ENCODE data around the gene LAMC3.
A peak's percentile ranks its signal among the peaks of the same experiment; 100 is the strongest.

LAMC3 gene

GRCh38 chr9:131087354-131087893 lies 78.5 kb downstream of the LAMC3 start:
- Mint-ChIP-seq H3K36me3 (ENCODE audit: insufficient read depth) (no peaks in the 10 kb centered on the region), H3K4me1 (ENCODE audit: low read depth in 2 of 2) (no peaks in the 10 kb centered on the region), H3K4me3 (no peak overlapping the region), H3K9me3 (no peaks in the 10 kb centered on the region), H3K27me3 (peaks cover 7 to 28% of the 10 kb centered on the region in 2 donors), H3K27ac (no peak overlapping the region)
- ATAC-seq (replicated peaks) (no peak), DNase-seq (no peak)

DNA sequence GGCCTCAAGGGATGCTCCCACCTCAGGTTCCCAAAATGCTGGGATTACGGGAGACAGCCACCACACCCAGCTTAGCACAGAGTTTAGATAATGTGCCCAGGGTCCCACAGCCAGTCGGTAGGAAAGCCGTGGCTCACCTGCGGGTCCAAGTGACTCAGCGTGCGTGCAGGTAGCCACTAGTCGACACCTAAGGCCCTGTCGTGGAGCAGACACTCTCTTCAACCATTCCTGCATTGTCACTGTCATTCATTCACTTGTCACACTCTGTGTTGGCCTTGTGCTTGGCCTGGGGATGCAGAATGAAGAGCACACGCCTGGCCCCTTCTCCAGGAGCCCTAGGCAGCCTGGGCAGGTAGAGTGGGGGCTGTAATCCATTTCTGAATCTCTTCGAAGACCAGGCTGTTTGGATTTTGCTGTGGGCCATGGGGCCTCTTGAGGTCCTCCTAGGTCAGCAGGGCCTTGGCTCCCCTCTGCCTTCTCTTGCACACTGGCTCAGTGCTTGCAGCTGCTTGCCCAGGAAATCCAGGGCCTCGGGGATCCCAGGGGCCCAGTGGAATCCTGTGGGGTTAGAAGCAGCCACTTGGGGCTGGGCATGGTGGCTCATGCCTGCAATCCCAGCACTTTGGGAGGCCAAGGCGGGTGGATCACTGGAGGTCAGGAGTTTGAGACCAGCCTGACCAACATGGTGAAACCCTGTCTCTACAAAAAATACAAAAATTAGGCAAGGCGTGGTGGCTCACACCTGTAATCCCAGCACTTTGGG lies 81.2 kb downstream of the LAMC3 start:
- H3K36me3 Mint-ChIP-seq (ENCODE audit: insufficient read depth) = no peaks in the 10 kb centered on the region
- no peaks in the 10 kb centered on the region for H3K4me1 Mint-ChIP-seq (ENCODE audit: low read depth in 2 of 2)
- no peaks in the 10 kb centered on the region for H3K9me3 Mint-ChIP-seq
- no peak for DNase-seq
- ATAC-seq (replicated peaks) = no peak
- no peak overlapping the region for H3K4me3 Mint-ChIP-seq
- H3K27ac Mint-ChIP-seq = no peak overlapping the region
- peaks cover 20 to 48% of the 10 kb centered on the region in 2 donors for H3K27me3 Mint-ChIP-seq

GRCh38 chr9:131091352-131091992 lies 82.5 kb downstream of the LAMC3 start:
- DNase-seq = no peak
- ATAC-seq (replicated peaks) = no peak
- Mint-ChIP-seq H3K4me1 (ENCODE audit: low read depth in 2 of 2) (peaks cover 4% of the 10 kb centered on the region in 2 donors), H3K36me3 (ENCODE audit: insufficient read depth) (no peaks in the 10 kb centered on the region), H3K9me3 (no peaks in the 10 kb centered on the region), H3K27ac (no peak overlapping the region), H3K27me3 (peaks cover 24 to 52% of the 10 kb centered on the region in 2 donors), H3K4me3 (no peak overlapping the region)

DNA sequence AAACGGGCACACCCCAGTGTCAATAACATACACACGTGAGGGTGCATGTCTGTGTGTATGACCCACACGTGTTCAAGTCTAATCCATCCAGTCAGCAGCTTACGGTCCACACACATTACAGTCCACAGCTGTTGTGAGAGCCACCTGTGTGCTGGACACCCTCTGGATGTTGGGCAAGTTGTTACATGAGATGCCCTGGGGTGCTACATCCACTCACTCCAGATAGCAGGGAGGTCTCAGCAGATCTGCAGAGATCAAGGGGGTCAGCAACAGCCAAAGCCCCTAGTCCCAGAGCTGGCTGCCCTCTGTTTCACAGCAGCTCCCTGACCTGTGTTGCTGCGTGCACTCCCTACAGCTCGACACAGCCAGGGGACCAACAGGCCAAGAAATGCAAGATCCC lies 83.1 kb downstream of the LAMC3 start:
- ATAC-seq (replicated peaks) (no peak), DNase-seq (no peak)
- no peak overlapping the region for H3K4me3 Mint-ChIP-seq
- peaks cover 4% of the 10 kb centered on the region in 2 donors for H3K4me1 Mint-ChIP-seq (ENCODE audit: low read depth in 2 of 2)
- H3K36me3 Mint-ChIP-seq (ENCODE audit: insufficient read depth) = no peaks in the 10 kb centered on the region
- H3K27me3 Mint-ChIP-seq = peaks cover 26 to 53% of the 10 kb centered on the region in 2 donors
- no peaks in the 10 kb centered on the region for H3K9me3 Mint-ChIP-seq
- no peak overlapping the region for H3K27ac Mint-ChIP-seq

DNA sequence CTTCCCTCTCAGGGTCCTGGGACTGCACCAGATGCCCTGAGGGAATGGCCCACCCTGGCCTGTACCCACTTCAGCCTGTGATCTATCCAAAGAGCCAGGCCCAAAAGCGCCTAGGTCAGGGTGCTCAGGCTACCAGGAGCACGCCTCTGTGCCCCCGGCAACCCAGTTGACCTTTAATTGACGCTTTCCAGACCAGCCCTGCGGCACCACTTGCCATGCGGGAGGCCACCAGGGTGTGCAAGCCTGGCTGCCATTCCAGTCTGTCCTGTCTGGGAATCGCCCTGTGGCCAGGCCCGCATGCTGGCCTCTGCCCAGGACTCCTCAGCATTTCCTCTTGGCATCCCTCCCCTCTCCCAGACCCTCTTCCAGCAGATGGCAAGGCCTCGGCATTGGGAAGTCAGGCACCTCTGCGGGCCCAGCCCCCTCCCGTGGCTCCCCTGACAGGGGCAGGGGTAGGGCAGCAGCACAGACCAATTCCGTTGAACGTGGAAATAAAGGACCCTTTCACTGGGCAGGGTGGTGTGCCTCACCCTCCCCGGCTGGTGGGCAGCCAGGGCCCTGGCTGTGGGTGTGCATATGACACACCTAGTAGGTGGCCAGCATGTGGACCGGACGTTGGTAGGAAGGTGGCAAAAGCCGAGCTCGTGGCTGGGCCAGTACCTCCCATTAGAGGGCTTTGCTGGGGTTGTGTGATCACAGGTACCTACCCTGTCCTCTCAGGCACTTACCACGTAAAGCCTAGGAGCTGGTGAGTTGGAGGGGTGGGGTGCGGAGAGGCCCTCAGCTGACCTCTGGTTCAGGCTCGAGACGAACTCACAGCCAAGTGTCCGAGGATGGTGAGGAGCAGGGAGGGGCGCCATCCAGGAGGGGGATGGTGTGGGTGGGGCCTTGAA lies 83.8 kb downstream of the LAMC3 start:
- no peak for ATAC-seq (replicated peaks)
- Mint-ChIP-seq H3K4me1 (ENCODE audit: low read depth in 2 of 2) (peaks cover 4% of the 10 kb centered on the region in 2 donors), H3K36me3 (ENCODE audit: insufficient read depth) (no peaks in the 10 kb centered on the region), H3K9me3 (no peaks in the 10 kb centered on the region), H3K4me3 (no peak overlapping the region), H3K27me3 (peaks cover 33 to 53% of the 10 kb centered on the region in 2 donors), H3K27ac (no peak overlapping the region)
- DNase-seq = no peak

DNA sequence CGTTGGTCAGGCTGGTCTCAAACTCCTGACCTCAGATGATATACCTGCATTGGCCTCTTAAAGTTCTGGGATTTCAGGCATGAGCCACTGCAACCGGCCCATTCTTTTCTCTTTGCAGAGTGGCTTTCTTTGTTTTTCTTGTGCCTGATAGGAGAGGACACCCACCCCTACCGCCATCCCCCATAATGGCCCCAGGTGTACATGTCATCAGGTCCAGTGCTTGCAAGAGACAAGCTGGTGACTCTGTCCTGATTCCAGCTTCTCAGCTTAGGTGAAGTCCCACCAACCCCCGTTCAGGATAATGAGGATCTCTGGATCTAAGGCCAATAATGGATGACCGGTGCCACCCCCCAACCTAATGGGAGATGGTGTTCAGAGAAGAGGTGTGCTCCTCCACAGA lies 85.0 kb downstream of the LAMC3 start:
- peaks cover 33 to 60% of the 10 kb centered on the region in 2 donors for H3K27me3 Mint-ChIP-seq
- ATAC-seq (replicated peaks) = no peak
- DNase-seq = no peak
- no peak overlapping the region for H3K27ac Mint-ChIP-seq
- H3K4me1 Mint-ChIP-seq (ENCODE audit: low read depth in 2 of 2) = peaks cover 4% of the 10 kb centered on the region in 2 donors
- no peaks in the 10 kb centered on the region for H3K36me3 Mint-ChIP-seq (ENCODE audit: insufficient read depth)
- H3K9me3 Mint-ChIP-seq = no peaks in the 10 kb centered on the region
- H3K4me3 Mint-ChIP-seq = no peak overlapping the region

DNA sequence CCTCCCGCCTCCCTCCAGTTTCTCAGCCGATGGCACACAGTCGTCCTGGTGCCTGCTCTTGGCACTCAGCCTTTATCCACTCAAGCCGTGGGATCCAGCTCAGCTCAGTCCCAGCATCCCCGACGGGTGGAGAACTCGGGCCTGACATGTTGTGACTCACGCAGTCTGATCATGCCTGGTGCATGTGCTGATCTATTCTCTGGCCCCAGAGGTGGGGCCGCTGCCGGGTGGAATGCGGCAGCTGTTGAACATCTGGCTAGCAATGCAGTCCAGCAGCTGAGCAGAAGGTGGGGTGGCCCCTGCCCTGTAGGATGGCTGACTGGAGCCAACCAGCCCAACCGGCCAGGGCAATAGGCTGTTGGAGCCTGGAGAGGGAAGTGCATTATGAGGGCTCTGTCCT lies 85.6 kb downstream of the LAMC3 start:
- Mint-ChIP-seq H3K27me3 (peaks cover 33 to 62% of the 10 kb centered on the region in 2 donors), H3K4me1 (ENCODE audit: low read depth in 2 of 2) (peaks cover 4% of the 10 kb centered on the region in 2 donors), H3K4me3 (no peak overlapping the region), H3K9me3 (no peaks in the 10 kb centered on the region), H3K27ac (no peak overlapping the region), H3K36me3 (ENCODE audit: insufficient read depth) (no peaks in the 10 kb centered on the region)
- no peak for DNase-seq
- no peak for ATAC-seq (replicated peaks)

DNA sequence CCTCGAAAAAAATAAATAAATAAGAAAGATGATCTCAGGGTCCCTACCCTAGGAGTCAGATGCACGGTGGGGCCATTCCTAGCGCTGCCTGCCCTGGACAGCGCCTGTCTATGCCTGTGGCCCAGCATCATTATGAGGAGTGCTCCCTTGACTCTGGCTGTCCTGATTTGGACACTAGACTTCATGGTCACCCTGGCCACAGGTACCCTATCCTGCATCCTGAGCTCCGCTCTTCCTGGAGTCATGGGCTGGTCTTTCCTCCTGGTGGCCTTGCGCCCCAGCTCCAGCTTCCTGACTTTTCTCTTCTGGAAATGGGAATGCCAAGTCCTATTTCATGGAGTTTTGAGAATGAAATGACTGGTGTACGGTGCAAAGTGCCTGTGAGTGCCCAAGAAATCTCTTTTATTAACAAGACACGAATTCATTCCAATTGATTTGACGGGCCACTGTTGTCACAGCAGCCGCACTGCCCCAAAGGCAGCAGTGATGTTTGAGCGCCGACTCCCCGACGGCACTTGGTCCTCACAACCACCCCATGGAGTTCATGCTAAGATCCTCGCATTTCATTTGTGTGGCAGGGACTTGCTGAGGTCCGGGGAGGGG lies 86.8 kb downstream of the LAMC3 start:
- H3K4me1 Mint-ChIP-seq (ENCODE audit: low read depth in 2 of 2) = peaks cover 4 to 7% of the 10 kb centered on the region in 2 donors
- no peak overlapping the region for H3K27ac Mint-ChIP-seq
- peaks cover 33 to 68% of the 10 kb centered on the region in 2 donors for H3K27me3 Mint-ChIP-seq
- H3K36me3 Mint-ChIP-seq (ENCODE audit: insufficient read depth) = no peaks in the 10 kb centered on the region
- ATAC-seq (replicated peaks) (no peak), DNase-seq (no peak)
- no peaks in the 10 kb centered on the region for H3K9me3 Mint-ChIP-seq
- H3K4me3 Mint-ChIP-seq = peak overlapping the region; percentile 56 to 62

DNA sequence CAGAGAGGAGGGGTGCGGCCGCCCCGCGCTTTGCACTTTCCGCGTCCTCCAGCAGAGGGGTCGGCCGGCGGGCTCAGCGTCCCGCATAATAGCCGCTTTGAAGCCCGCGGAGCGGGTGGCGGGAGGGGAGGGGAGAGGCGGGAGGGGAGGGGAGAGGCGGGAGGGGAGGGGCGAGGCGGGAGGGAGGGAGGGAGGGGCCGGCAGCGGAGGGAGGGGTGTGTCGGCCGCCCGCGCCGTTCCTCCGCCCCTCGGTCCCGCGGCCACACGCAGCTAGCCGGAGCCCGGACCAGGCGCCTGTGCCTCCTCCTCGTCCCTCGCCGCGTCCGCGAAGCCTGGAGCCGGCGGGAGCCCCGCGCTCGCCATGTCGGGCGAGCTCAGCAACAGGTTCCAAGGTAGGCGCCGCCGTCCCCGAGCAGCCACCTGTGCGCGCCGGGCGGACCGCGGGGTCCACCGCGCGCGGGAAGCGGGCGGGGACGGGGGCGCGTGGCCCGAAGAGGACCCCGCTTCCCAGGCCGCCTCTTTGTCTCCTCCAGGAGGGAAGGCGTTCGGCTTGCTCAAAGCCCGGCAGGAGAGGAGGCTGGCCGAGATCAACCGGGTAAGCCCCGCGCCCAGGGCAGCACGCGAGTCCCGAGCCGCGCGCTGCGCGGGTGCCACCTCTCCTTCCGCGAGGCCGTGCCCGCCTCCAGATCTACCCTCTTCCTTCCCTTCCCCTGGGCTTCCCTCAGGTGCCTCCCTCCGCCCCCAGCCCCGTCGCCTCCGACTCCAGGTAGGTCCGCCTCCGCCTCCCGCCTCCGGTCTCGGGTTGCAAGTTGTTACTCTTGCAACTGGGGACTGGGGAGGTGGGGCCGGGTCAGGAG lies 87.5 kb downstream of the LAMC3 start, which contains the start of gene AIF1L:
Gene AIF1L (plus strand): TSS at position 263 of the 857 bp plus-strand sequence. CDS start 99 bp downstream, at position 362.
- no peak for DNase-seq
- Mint-ChIP-seq H3K27me3 (peaks cover 33 to 70% of the 10 kb centered on the region in 2 donors), H3K4me1 (ENCODE audit: low read depth in 2 of 2) (peaks cover 4 to 7% of the 10 kb centered on the region in 2 donors), H3K27ac (no peak within 1 kb of the TSS), H3K36me3 (ENCODE audit: insufficient read depth) (no peaks in the 10 kb centered on the region), H3K9me3 (no peaks in the 10 kb centered on the region), H3K4me3 (peak within 1 kb of the TSS; percentile 62 to 69)
- peak; percentile 27 for ATAC-seq (replicated peaks)

DNA sequence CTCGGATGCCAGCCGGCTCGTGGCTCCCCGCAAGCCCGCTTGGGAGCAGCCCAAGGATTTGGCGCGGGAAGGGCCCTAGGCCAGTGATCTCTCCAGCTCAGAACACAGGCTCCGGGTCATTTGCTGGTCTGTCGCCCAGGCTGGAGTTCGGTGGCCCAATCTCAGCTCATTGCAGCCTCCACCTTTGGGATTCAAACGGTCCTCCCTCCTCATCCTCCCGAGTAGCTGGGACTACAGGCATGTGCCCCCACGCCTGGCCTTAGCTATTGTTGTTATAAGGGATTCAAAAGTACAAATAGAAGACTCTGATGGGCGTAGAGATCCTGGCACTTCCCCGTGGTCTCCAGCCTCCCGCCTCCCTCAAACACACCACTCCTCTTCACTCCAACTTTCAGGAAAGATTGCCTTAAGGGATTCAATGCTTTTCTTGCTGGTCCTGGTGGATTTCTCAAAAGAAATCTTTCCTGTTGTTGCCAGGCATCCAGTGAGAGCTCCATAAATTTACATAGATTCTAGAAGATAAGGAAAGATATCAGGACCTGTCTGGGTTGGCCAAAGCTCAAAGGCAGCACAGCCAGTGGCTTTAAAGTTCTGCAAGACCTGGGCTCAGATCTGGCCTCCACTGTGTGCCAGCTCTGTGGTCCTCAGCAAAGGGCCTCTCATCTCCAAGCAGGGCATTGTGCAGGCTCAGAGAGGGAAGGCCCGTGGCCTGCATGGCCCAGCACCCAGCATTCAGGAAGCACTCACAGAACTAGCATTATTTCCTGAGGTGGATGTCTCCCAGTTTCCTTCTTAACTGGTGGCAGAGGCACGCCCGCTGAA lies 88.4 kb downstream of the LAMC3 start:
- Mint-ChIP-seq H3K27me3 (peaks cover 33 to 70% of the 10 kb centered on the region in 2 donors), H3K4me1 (ENCODE audit: low read depth in 2 of 2) (peaks cover 4 to 7% of the 10 kb centered on the region in 2 donors), H3K27ac (no peak overlapping the region), H3K4me3 (peak overlapping the region; percentile 55 to 69), H3K36me3 (ENCODE audit: insufficient read depth) (no peaks in the 10 kb centered on the region), H3K9me3 (no peaks in the 10 kb centered on the region)
- ATAC-seq (replicated peaks) = no peak
- no peak for DNase-seq

DNA sequence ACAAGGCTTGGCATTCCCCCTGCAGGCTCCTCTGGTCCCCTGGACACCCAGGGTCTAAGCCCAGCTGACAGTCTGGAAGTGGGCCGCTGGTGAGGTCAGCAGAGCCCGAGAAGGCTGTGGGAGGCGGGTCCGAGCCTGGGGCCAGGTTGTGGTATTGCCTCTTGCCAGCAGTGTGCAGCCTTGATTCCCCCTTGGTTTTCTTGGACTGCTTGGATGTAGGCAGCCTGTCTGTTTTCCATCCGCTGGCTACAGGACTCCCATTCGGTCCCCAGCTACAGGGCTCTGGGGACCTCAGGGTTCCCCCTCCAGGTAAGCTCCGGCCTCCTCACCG lies 88.9 kb downstream of the LAMC3 start:
- ATAC-seq (replicated peaks) (no peak), DNase-seq (no peak)
- no peaks in the 10 kb centered on the region for H3K36me3 Mint-ChIP-seq (ENCODE audit: insufficient read depth)
- H3K27ac Mint-ChIP-seq = no peak overlapping the region
- peaks cover 33 to 70% of the 10 kb centered on the region in 2 donors for H3K27me3 Mint-ChIP-seq
- H3K4me1 Mint-ChIP-seq (ENCODE audit: low read depth in 2 of 2) = peaks cover 4 to 7% of the 10 kb centered on the region in 2 donors
- H3K9me3 Mint-ChIP-seq = no peaks in the 10 kb centered on the region
- peak overlapping the region in 1 of 2 donors; percentile 19 for H3K4me3 Mint-ChIP-seq

All from effector memory CD8-positive, alpha-beta T cell (primary cell).